GM18867 (cell line): ENCODE data around the gene KLHL42.
"Not testable (repeated sequence)": the region's sequence is repeated elsewhere in the genome, so short reads cannot be mapped to it uniquely, and the experiment has no call there.

Experiments
- ATAC-seq: cut with Tn5 transposase; IDR thresholded peaks from one replicate; pipeline ENCODE4 v1.9.1; 2021; ENCODE audit warnings: mild to moderate bottlenecking, moderate library complexity; ENCODE audit not compliant: unreplicated experiment

The KLHL42 gene

GRCh38 chr12:27814851-27815591 is 35.0 kb downstream of the KLHL42 start:
- ATAC-seq, result no peak

GRCh38 chr12:27817766-27818165 is 37.7 kb downstream of the KLHL42 start:
- no peak for ATAC-seq

- no peak for ATAC-seq
Observed at GRCh38 chr12:27818401-27818918, 38.4 kb downstream of the KLHL42 start.

- no peak for ATAC-seq
Observed at GRCh38 chr12:27820564-27820963, 40.5 kb downstream of the KLHL42 start.

- peak; percentile 17 for ATAC-seq
Observed at GRCh38 chr12:27821259-27821973, 41.4 kb downstream of the KLHL42 start.

GRCh38 chr12:27822076-27822712 is 42.2 kb downstream of the KLHL42 start:
- peak; percentile 69 for ATAC-seq

GRCh38 chr12:27823038-27823437 is 43.0 kb downstream of the KLHL42 start:
- no peak for ATAC-seq

- ATAC-seq, result peak; percentile 72
Observed at GRCh38 chr12:27824126-27824842, 44.3 kb downstream of the KLHL42 start.

GRCh38 chr12:27826076-27826475 is 46.0 kb downstream of the KLHL42 start:
- ATAC-seq, result no peak

- no peak for ATAC-seq
Observed at GRCh38 chr12:27828196-27828595, 48.2 kb downstream of the KLHL42 start.

- ATAC-seq, result no peak
Observed at GRCh38 chr12:27838543-27839185, 58.6 kb downstream of the KLHL42 start.

GRCh38 chr12:27840229-27840999 is 60.4 kb downstream of the KLHL42 start:
- ATAC-seq, result no peak

GRCh38 chr12:27841392-27841882 is 61.4 kb downstream of the KLHL42 start:
- ATAC-seq, result no peak

- no peak for ATAC-seq
Observed at GRCh38 chr12:27843714-27844245, 63.7 kb downstream of the KLHL42 start.

GRCh38 chr12:27844366-27845090 is 64.5 kb downstream of the KLHL42 start:
- ATAC-seq, result no peak

GRCh38 chr12:27845187-27845586 is 65.2 kb downstream of the KLHL42 start:
- no peak for ATAC-seq

GRCh38 chr12:27845706-27846105 is 65.7 kb downstream of the KLHL42 start:
- not testable (repeated sequence) for ATAC-seq

- not testable (repeated sequence) for ATAC-seq
Observed at GRCh38 chr12:27847293-27847692, 67.3 kb downstream of the KLHL42 start.

GRCh38 chr12:27851311-27851710 is 71.3 kb downstream of the KLHL42 start:
- ATAC-seq, result no peak
